H1 (cell line): ENCODE data around the gene GJD2.

Experiments
- MAX ChIP-seq: IDR thresholded peaks from 2 replicates; pipeline ENCODE4 v1.6.1; 2012; ENCODE audit warnings: inconsistent platforms
- TAF1 ChIP-seq: IDR thresholded peaks from 2 replicates; pipeline ENCODE4 v1.6.1; 2011; ENCODE audit warnings: mild to moderate bottlenecking, low read depth, low read length

- no peak for TF ChIP-seq TAF1
- no peak for TF ChIP-seq MAX
Observed at GRCh38 chr15:34725556-34725955, 29.2 kb downstream of the GJD2 start.
